Activated naive CD8-positive, alpha-beta T cell treated with anti-CD3 and anti-CD28 coated beads, Interleukin-2, amount 50 U/mL, for 24 hours (primary cell): ENCODE results near the gene C14orf180.

Experiments
- ATAC-seq: fragments of 150-1000 bp; cut with Tn5 transposase; one replicate; pipeline ENCODE4 v1.10.0; 2021
- DNase-seq: peaks from one replicate; pipeline ENCODE4 v3.0.0; 2021
- H3K27ac Mint-ChIP-seq: one replicate; pipeline ENCODE4 v1.8.0; 2021; ENCODE audit warnings: mild to moderate bottlenecking, mixed read lengths
- H3K27me3 Mint-ChIP-seq: one replicate; pipeline ENCODE4 v1.8.0; 2021; ENCODE audit warnings: mixed read lengths
- H3K36me3 Mint-ChIP-seq: one replicate; pipeline ENCODE4 v1.8.0; 2021; ENCODE audit warnings: low read depth, mixed read lengths
- H3K4me1 Mint-ChIP-seq: one replicate; pipeline ENCODE4 v1.8.0; 2021; ENCODE audit warnings: mixed read lengths
- H3K4me3 Mint-ChIP-seq: one replicate; pipeline ENCODE4 v1.8.0; 2021; ENCODE audit warnings: mild to moderate bottlenecking, moderate library complexity, mixed read lengths
- H3K9me3 Mint-ChIP-seq: one replicate; pipeline ENCODE4 v1.8.0; 2021; ENCODE audit warnings: mixed read lengths

Gene C14orf180

GRCh38 chr14:104638927-104639450 is 59.4 kb downstream of the C14orf180 start:
- H3K9me3 Mint-ChIP-seq, result no peaks in the 10 kb centered on the region
- H3K27me3 Mint-ChIP-seq, result peaks cover 7% of the 10 kb centered on the region
- no peak overlapping the region for H3K27ac Mint-ChIP-seq
- DNase-seq, result no peak
- H3K36me3 Mint-ChIP-seq, result no peaks in the 10 kb centered on the region
- H3K4me1 Mint-ChIP-seq, result no peaks in the 10 kb centered on the region
- H3K4me3 Mint-ChIP-seq, result no peak overlapping the region
- ATAC-seq, result no peak

- Mint-ChIP-seq H3K27me3 (peaks cover 7% of the 10 kb centered on the region), H3K27ac (no peak overlapping the region), H3K9me3 (no peaks in the 10 kb centered on the region), H3K4me1 (no peaks in the 10 kb centered on the region), H3K36me3 (no peaks in the 10 kb centered on the region), H3K4me3 (no peak overlapping the region)
- DNase-seq (no peak), ATAC-seq (no peak)
These were observed 59.9 kb downstream of the C14orf180 start for GRCh38 chr14:104639471-104639870.
